Skeletal muscle satellite cell (primary cell): ENCODE results near the gene TEX11. TPM values are rescaled to one million over a fixed set of nuclear protein-coding genes. Genes with fewer than 3 reads are reported as not detected.

Source experiments
- H3K27me3 ChIP-seq: 2 replicates; pipeline ENCODE4 v1.7.0; 2013; ENCODE audit warnings: low read length; ENCODE audit not compliant: control insufficient read depth, insufficient read depth
- H3K36me3 ChIP-seq: 2 replicates; pipeline ENCODE4 v1.7.0; 2013; ENCODE audit warnings: mild to moderate bottlenecking, control low read depth, low read length; ENCODE audit not compliant: insufficient read depth
- H3K4me1 ChIP-seq: 2 replicates; pipeline ENCODE4 v1.7.0; 2013; ENCODE audit warnings: low read length; ENCODE audit not compliant: control insufficient read depth, insufficient read depth
- H3K4me2 ChIP-seq: 2 replicates; pipeline ENCODE4 v1.7.0; 2013; ENCODE audit warnings: mild to moderate bottlenecking, low read length
- H3K4me3 ChIP-seq: 2 replicates; pipeline ENCODE4 v1.7.0; 2013; ENCODE audit warnings: low read length
- H3K9ac ChIP-seq: 2 replicates; pipeline ENCODE4 v1.7.0; 2013; ENCODE audit warnings: mild to moderate bottlenecking, low read depth, low read length, moderate library complexity
- H3K9me3 ChIP-seq: replicated peaks from 2 replicates; pipeline ENCODE4 v1.7.0; 2013; ENCODE audit warnings: mild to moderate bottlenecking, control low read depth, low read length
- small RNA-seq: library from RNA; depleted of rRNA; stranded (forward); fragments of <200 nt; gene quantifications from one replicate; pipeline ENCODE3, GENCODE V24; 2012

TEX11 gene

DNA sequence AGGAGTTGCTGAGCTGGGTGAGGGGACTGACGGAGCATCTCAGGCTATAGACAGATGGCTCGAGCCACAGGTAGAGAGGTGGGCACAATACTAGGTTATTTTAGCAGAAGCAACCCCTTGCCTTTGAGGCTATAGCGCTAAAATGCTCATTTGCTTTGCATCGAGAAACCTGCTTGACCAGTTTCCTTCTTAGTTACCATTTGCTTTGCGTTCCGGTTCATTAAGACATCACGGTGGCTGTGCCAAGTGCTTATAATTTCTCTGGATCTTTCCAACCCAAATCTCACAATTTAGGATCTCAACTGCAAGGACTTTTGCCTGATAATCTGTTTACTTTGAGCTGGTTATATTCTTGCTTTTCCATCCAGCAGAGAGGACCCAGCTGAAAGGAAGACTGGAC is 423.0 kb downstream of the TEX11 start:
- H3K4me1 ChIP-seq: peaks cover under 1% of the 10 kb centered on the region

DNA sequence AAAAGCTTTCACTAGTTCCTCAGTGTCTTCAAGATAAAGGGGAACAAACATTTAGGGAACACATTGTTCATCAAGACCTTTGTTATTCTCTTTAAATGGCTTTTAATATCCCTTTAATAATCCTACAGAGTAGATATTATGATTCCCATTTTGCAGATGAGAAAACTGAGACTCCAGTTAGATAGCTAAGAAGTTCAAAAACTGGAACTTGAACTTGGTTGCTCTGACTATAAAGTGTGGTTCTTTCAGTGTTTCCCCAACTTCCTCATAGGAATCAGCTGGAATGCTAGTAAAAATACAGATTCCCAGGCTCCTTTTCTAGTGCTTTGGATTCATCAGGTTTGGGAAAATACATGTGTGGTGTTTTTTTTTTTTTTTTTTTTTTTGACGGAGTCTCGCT is 426.2 kb downstream of the TEX11 start:
- Histone ChIP-seq H3K9me3 (no peaks in the 10 kb centered on the region), H3K4me3 (no peak overlapping the region), H3K4me2 (no peak overlapping the region), H3K27me3 (no peaks in the 10 kb centered on the region), H3K9ac (no peak overlapping the region), H3K36me3 (no peaks in the 10 kb centered on the region), H3K4me1 (peaks cover 31% of the 10 kb centered on the region)

More for the DNA sequence above, 423.0 kb downstream of the TEX11 start:
- Histone ChIP-seq H3K9ac (no peak overlapping the region), H3K27me3 (no peaks in the 10 kb centered on the region), H3K9me3 (no peaks in the 10 kb centered on the region), H3K4me2 (no peak overlapping the region), H3K36me3 (no peaks in the 10 kb centered on the region), H3K4me3 (no peak overlapping the region)

DNA sequence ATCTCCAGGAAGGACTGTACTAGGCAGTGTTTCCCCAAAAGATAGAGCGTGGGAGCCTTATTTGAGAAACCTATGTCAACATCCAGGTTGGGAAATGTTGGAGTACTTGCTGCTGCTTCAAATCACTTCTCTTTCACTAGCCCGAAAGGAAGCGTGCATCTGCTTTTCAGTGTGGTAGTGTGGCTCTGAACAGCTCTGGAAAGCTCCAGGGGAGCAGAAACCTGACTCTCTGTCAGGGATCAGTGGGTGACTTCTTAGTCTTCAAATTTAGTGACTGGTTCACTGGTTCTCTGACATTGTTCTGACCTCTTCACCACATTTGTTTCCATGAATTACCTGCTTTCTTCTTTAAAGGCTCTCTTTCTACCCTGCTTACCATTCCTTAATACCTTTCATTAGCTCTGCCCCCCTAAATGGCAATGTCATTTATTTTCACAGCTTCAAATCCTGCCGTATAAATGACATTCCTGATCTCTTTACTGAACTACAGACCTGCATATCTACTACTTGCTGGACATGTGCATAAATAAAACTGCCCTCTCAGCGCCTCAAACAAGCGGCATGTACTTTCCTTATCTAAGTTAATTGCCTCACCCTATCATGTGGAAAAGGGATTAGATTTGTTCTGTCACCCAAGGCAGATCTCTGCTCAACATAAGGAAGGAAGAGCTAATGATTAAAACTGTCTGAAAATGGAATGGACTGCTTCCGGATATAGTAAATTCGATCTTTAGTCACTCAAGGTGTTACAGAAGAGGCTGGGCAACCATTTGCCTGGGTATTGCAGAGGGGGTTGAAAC is 426.8 kb downstream of the TEX11 start:
- H3K36me3 ChIP-seq: no peaks in the 10 kb centered on the region
- H3K4me2 ChIP-seq: no peak overlapping the region
- H3K4me1 ChIP-seq: peaks cover 37% of the 10 kb centered on the region
- H3K27me3 ChIP-seq: no peaks in the 10 kb centered on the region
- H3K9me3 ChIP-seq: no peaks in the 10 kb centered on the region
- no peak overlapping the region for H3K9ac ChIP-seq
- H3K4me3 ChIP-seq: no peak overlapping the region

DNA sequence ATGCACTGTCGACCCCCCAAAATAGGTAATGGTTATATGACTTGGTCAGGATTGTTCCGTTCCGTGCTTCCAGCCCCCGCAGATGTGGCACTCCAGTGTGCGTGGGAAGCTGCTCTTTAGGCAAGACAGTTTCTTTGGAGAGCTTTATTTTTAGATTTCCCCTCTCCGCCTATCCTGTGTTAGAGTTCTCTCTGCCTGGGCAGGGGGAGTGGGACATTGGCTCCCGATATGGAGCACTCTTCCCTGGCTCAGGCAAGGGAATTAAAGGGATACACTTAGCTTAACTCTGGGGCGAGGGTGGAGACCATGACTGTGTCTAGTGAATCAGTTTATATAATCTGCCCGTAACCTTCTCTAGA is 427.9 kb downstream of the TEX11 start:
- Histone ChIP-seq H3K27me3 (no peaks in the 10 kb centered on the region), H3K4me1 (peaks cover 39% of the 10 kb centered on the region), H3K9me3 (no peaks in the 10 kb centered on the region), H3K4me3 (no peak overlapping the region), H3K4me2 (no peak overlapping the region), H3K9ac (no peak overlapping the region), H3K36me3 (no peaks in the 10 kb centered on the region)

DNA sequence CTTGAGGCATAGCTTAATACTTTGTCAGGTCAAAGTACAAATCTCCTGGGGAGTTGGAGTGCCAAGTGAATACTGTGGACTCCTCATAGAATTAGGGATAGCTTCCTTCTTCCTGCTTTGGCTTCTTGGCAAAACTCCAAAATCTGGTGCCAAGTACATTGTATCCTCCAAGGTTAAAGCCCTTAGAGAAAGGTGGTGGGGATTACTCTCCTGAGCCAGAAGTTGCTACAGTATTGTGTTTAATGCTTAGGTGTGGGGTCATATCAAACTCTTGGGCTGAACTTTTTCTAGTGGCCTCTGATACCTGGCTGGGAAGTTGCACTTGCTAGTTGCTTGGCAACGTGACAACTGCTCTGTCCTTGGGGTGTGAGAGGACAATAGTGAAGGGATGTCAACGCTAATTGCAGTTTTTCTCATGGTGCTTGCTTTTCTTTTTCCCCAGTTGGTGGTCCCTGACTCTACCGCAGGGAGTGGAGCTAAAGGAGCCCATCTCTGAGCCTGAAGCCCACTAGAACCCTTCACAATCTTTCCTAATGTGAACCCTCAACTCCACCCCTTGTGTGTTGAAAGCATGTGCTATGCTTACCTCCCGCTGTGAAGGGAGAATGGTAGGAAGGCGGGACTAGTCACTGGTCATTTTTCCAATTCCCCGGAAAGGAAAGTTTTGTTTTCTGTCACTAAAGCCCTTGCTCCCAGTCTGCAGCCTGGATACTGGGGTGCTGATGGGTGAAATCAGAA is 428.4 kb downstream of the TEX11 start:
- no peaks in the 10 kb centered on the region for H3K36me3 ChIP-seq
- no peak overlapping the region for H3K4me3 ChIP-seq
- peaks cover 39% of the 10 kb centered on the region for H3K4me1 ChIP-seq

DNA sequence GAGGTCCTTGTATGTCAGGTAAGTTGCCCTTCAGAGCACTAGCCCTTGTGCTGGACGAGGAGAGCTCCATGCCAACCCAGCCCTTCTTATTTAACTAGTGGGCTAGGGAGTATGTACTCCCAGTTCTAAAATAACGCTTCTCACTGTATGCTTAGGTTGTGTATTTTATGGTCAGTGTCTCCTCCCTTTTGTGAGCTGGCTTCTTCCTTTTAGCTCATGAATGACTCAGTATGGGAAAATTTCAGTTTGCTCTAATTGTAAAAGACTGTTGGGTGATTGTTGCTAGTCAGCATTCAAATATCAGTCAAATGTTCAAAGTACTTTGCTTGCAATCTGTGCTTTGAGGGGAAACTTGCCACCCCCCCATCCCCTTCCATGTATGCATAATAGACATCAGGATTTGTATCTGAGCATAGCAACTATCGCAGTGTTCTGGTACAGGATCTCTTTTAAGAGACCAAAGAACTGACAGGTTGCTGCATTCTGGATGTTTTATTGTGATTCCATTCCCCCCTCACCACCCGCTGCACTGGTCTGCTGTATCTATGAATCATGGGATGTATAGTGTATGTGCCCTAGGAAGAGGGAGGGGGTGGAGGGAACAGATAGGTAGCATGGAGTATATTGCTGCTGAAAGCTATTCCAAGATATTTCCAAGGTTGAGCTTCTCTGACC is 429.1 kb downstream of the TEX11 start:
- Histone ChIP-seq H3K9ac (peak overlapping the region; percentile 38), H3K4me1 (peaks cover 39% of the 10 kb centered on the region), H3K4me3 (no peak overlapping the region), H3K4me2 (peak overlapping the region; percentile 52), H3K36me3 (no peaks in the 10 kb centered on the region), H3K27me3 (no peaks in the 10 kb centered on the region), H3K9me3 (no peaks in the 10 kb centered on the region)

More for the DNA sequence above, 428.4 kb downstream of the TEX11 start:
- H3K9me3 ChIP-seq: no peaks in the 10 kb centered on the region
- no peaks in the 10 kb centered on the region for H3K27me3 ChIP-seq
- H3K9ac ChIP-seq: no peak overlapping the region
- peak overlapping the region; percentile 43 for H3K4me2 ChIP-seq

Small RNAs within 50 kb of the gene (small RNA-seq; reads per million reads assigned to genes)
- gene SNORD3E: not detected
